ENCODE measurements around the gene MELTF.

Gene MELTF

DNA sequence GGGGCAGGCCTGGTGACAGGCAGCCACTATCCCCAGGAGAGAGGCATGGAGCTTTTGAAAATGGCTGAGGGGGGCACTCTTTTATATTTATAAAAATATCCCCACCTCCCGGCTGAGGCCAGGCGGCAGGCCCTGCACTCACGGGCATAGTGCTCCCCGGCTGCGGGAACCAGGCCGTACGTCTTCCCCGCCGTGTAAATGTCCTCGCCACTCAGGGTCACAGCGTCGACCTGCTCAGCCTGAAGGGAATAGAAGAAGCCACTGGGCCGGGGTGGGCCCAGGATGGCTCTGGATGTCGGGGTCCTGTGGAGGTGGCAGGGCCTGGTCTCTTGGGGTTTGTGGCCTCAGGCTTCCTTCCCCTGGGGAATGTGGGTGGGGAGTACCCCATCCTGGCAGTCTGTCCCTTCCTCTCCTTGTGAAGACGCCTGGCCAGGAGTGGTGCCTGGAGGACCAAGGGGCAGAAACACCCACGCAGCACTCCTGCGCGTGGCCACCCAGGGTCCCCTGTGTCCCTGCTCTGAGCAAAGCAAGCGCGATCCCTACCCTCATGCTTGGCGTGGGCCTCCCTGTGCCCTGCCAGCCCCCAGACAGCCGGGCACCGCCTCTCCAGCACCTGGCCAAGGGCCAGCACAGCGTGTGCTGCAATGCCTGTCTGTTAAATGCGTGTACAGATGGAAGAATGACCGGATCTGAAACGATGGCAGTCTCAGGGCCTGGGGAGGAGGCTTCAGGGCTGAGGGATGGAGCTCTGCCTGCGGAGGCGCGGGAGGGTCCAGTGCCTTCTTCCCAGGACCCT is 18.9 kb downstream of the MELTF start:
- in situ Hi-C loops (cut with MboI; ENCODE audit: low sequenced_read_pairs), result loop anchor here (25.0 kb wide), 2 partner anchors 177 to 502 kb away; no protein-coding TSS in a partner anchor
- Histone ChIP-seq H3K27me3 (ENCODE audit: low read depth) (no peaks in the 10 kb centered on the region), H3K9me3 (no peaks in the 10 kb centered on the region), H3K4me1 (peaks cover 5% of the 10 kb centered on the region), H3K4me3 (no peak overlapping the region), H3K36me3 (replicated peaks) (no peaks in the 10 kb centered on the region)
- no peak for DNase-seq (ENCODE audit: low spot score in 2 of 2)

DNA sequence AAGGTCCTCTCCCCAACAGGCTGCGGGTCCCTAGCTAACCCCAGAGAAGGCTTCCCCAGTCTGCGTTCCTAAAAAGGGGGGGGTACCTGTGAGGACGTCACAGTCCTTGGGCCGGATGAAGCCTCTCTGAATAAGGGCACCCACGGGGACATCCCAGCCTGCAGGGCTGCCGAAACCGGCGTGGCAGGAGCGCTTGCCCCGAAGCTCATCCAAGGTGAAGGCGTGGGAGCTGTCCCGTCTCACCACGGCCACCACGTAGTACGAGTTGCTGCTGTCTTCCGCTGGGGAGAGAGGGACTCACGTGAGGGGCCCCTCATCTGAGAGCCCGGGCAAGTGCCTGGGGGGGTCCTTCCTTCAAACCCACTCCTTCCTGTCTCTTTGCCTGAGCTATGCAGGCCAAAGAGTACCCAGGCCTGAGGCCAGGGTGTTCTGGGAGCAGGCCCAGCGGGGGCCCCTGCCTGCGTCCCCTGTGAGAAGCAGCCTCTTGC is 20.0 kb downstream of the MELTF start:
- no peak for DNase-seq (ENCODE audit: low spot score in 2 of 2)
- H3K4me1 ChIP-seq, result peaks cover 5% of the 10 kb centered on the region
- no peaks in the 10 kb centered on the region for H3K27me3 ChIP-seq (ENCODE audit: low read depth)
- no peaks in the 10 kb centered on the region for H3K36me3 ChIP-seq (replicated peaks)
- H3K4me3 ChIP-seq, result no peak overlapping the region
- in situ Hi-C loops (cut with MboI; ENCODE audit: low sequenced_read_pairs), result loop anchor here (25.0 kb wide), 2 partner anchors 178 to 503 kb away; no protein-coding TSS in a partner anchor
- H3K9me3 ChIP-seq, result no peaks in the 10 kb centered on the region

DNA sequence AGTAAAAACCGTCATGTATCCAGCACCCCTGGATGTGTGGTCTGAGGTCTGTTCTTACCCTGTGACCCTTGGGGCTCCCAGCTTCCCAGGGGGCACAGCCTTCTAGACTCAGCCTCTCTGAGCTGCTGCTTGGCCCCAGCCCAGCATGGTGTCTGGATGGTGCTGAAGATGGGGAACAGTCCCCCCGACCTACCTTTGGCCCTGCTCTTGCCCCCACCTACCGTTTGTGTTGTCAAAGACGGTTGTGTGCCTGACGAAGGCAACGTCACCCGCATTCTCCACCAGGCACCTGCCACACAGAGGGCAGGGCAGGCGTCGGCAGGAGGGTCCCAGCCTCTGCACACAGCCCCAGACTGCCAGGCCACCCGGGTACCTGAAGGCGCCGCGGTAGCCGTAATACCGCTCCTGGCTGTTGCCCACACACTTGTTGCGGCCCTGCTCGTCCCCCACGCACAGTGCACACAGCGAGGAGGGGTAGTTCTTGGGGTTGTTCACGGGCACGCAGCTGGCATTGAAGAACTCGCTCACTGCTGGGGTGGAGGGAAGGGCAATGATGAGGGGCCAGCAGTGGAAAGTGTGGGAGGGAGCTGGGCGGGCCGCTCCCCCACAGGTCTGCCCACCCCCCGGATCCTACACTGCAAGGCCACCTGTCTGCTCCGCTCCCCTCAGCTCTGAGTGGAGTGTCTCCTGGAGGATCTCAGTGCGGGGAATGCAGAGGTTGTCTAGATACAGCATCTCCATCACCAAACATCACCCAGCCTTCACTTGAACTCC is 21.0 kb downstream of the MELTF start:
- DNase-seq (ENCODE audit: low spot score in 2 of 2), result no peak
- Histone ChIP-seq H3K9me3 (no peaks in the 10 kb centered on the region), H3K4me1 (peaks cover 10% of the 10 kb centered on the region), H3K27me3 (ENCODE audit: low read depth) (no peaks in the 10 kb centered on the region), H3K4me3 (no peak overlapping the region), H3K36me3 (replicated peaks) (peaks cover 6% of the 10 kb centered on the region; the same call in 1 of the 2 replicates)
- in situ Hi-C loops (cut with MboI; ENCODE audit: low sequenced_read_pairs), result loop anchor here (25.0 kb wide), 2 partner anchors 179 to 504 kb away; no protein-coding TSS in a partner anchor

DNA sequence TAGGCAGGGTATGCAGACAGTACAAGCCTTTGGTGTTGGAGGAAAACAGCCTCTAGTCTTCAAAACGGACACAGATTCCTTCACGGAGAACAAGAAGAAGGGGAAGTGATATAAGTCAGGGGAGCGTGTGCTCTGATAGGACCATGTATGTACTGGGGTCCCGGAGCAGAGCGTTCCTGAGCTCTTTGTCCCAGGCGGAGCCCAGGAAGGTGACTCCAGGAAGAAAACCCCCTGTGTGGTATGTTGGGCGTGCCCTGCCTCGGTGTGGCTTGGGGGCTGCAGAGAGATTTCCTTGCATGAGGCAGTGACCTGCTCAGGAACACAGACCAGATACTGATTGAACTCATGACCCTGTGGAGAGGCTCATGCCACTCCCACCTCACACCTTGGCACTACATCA is 21.7 kb downstream of the MELTF start:
- Histone ChIP-seq H3K4me1 (peaks cover 11% of the 10 kb centered on the region), H3K27me3 (ENCODE audit: low read depth) (no peaks in the 10 kb centered on the region), H3K9me3 (no peaks in the 10 kb centered on the region), H3K36me3 (replicated peaks) (peaks cover 6% of the 10 kb centered on the region; the same call in 1 of the 2 replicates), H3K4me3 (no peak overlapping the region)
- in situ Hi-C loops (cut with MboI; ENCODE audit: low sequenced_read_pairs), result loop anchor here (25.0 kb wide), 2 partner anchors 179 to 504 kb away; no protein-coding TSS in a partner anchor
- DNase-seq (ENCODE audit: low spot score in 2 of 2), result no peak

DNA sequence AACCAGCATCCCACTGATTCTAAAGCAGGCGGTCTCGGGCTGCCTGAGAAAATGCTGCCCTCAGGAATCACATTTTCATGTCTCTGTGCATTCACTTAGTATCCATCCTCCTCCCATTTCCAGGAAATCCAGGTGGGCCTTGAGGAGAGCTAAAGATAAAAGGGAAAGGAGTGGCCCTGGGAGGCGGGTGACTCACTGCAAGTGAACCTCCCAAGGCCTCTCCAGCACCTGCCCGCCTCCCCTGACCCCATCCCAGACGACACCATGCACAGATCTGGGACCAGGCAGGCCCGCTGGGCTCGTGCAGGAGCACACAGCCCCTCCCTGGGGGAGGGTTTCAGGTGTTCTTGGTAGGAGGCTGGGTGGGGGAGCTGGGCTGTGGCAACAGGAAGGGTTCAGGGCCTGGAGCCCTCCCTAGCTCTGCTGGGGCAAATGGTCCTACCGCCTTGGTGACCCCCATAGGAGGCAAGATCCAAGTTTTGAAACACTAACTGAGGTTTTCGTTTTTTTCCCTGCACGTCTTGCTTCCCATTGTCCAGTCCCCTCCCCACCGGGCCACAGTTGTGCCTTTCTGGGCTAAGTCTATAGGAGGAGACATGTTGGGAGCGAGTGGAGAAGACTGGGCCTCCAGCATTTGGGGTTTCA is 22.2 kb downstream of the MELTF start:
- peaks cover 6% of the 10 kb centered on the region; the same call in 1 of the 2 replicates for H3K36me3 ChIP-seq (replicated peaks)
- in situ Hi-C loops (cut with MboI; ENCODE audit: low sequenced_read_pairs), result loop anchor here (25.0 kb wide), 2 partner anchors 180 to 505 kb away; no protein-coding TSS in a partner anchor
- no peak for DNase-seq (ENCODE audit: low spot score in 2 of 2)
- H3K9me3 ChIP-seq, result no peaks in the 10 kb centered on the region
- peaks cover 7% of the 10 kb centered on the region for H3K4me1 ChIP-seq
- no peaks in the 10 kb centered on the region for H3K27me3 ChIP-seq (ENCODE audit: low read depth)
- no peak overlapping the region for H3K4me3 ChIP-seq

DNA sequence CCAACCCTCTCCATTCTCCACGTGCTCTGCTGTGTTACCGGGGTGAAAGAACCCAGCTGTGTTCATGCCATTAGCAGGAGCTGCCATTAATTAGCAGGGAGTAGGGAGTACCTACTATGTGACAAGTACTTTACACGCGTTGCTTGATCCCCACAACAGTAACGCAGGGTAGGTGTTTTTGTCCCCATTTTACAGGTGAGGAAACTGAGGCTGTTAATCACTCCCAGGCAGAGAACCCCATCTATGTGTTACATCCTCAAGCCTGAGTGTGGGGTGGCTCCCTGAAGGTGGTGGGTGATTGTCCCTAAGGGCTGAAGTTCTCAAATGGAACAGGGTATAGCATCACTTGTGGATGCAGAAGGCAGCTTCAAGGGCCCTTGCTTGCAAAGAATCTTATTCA is 22.8 kb downstream of the MELTF start:
- no peaks in the 10 kb centered on the region for H3K27me3 ChIP-seq (ENCODE audit: low read depth)
- no peak overlapping the region for H3K4me3 ChIP-seq
- H3K9me3 ChIP-seq, result no peaks in the 10 kb centered on the region
- H3K4me1 ChIP-seq, result peaks cover 7% of the 10 kb centered on the region
- DNase-seq (ENCODE audit: low spot score in 2 of 2), result no peak
- in situ Hi-C loops (cut with MboI; ENCODE audit: low sequenced_read_pairs), result loop anchor here (25.0 kb wide), 2 partner anchors 180 to 505 kb away; no protein-coding TSS in a partner anchor
- peaks cover 6% of the 10 kb centered on the region; the same call in 1 of the 2 replicates for H3K36me3 ChIP-seq (replicated peaks)

DNA sequence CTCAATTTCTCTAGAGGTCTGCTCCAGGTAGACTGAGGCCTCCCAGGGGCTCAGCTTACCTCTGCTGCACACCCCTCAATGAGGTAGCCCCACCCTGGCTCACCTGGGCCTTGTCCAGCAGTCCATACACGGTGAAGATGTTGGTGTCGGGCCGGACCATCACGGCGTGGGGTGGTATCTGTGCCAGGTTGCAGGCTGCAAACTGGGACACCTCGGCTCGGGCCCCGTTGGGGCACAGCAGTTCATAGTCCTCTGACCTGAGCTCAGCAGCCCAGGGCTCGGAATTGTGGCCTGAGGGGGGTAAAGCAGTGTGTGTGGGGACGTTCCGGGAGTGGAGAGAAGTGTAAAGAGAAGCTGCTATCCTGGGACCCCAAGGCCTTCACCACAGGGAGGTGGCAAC is 23.2 kb downstream of the MELTF start:
- H3K4me3 ChIP-seq, result no peak overlapping the region
- peaks cover 6% of the 10 kb centered on the region; the same call in 1 of the 2 replicates for H3K36me3 ChIP-seq (replicated peaks)
- peaks cover 7% of the 10 kb centered on the region for H3K4me1 ChIP-seq
- no peaks in the 10 kb centered on the region for H3K27me3 ChIP-seq (ENCODE audit: low read depth)
- in situ Hi-C loops (cut with MboI; ENCODE audit: low sequenced_read_pairs), result loop anchor here (25.0 kb wide), 2 partner anchors 181 to 506 kb away; no protein-coding TSS in a partner anchor
- no peaks in the 10 kb centered on the region for H3K9me3 ChIP-seq
- no peak for DNase-seq (ENCODE audit: low spot score in 2 of 2)

DNA sequence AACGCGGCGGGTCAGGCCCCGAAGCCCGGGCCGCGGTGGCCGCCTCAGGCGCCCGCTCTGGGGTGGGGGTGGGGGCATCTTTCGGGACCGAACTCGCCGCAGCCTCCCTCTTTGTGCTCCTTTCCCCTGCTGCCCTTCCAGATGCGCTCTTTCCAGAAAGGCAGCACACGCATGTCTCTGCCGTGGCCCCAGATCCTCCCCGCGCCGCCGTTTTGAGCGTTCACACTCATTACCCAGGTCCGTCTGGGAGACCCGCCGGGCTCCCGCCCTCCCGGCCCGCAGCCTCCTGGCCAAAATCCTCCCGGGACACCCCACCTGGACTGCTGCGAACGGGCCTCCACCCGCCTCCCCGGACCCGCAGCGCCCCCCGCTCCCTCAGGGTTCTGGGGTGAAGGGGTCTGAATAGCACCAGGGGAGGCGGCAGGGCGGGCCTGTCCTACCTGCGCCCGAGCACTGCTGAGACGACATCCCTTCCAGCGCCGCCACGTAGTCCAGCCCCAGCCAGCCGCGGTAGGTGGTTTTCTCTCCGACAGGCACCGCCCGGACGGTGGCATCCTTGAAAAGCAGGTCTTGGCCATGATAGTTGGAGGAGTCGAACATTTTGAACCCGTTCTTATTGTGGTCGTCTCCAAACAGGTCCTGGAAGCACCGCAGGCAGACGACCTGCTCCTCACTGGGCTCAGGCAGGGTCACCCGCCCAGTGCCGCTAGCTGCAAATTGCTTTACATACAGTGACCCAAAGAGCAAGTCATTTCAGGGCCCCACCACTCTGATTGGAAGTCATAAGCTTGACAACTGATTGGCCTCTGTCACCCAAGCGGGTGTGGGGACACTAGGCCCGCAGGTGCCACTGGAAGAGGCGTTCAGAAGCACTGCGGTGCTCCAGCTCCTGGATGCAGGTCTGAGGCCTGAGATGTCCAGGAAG is 25.9 kb downstream of the MELTF start:
- DNase-seq (ENCODE audit: low spot score in 2 of 2), result peak in 1 of 2 experiments; percentile 48
- in situ Hi-C loops (cut with MboI; ENCODE audit: low sequenced_read_pairs), result loop anchor here (25.0 kb wide), 2 partner anchors 184 to 509 kb away; no protein-coding TSS in a partner anchor
- H3K4me1 ChIP-seq, result peaks cover 7% of the 10 kb centered on the region
- H3K27me3 ChIP-seq (ENCODE audit: low read depth), result no peaks in the 10 kb centered on the region
- H3K36me3 ChIP-seq (replicated peaks), result peaks cover 6% of the 10 kb centered on the region; the same call in 1 of the 2 replicates
- H3K4me3 ChIP-seq, result peak overlapping the region; percentile 33
- no peaks in the 10 kb centered on the region for H3K9me3 ChIP-seq

DNA sequence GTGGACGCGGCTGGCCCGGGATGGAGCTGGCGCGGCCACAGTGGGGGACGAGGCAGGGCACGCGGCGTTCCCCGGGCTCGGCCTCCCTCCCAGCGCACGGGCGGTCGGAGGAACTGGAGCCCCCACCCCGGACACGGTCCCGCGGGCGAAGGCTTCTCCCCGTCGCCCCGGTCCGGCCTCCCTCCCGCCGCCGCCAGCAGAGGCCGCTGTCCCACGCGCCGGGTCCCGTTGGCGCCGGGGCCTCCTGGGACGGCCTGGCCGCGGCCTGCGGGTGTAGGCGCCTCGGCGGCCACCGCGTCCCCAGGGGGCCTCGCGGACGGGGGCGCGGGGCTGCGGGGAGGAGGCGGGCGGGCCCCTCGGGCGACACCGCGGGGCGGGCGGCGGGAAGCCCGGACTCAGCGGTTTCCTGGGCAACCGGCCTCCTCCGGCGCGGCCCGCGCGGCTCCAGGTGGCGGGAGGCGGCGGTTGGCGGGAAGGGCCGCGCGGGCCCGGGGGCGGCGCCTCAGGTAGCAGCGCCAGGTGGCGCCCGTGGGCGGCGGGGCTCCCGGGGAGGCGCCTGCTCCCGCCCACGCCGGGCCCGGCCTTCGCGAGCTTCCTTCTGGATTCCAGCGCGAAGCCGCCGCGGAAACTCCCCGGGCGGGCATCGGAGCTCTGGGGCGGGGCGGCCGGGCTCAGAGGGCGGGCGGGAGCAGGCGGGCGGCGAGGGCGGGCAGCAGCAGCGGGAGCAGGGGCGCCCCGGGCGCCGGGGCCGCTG is 26.7 kb downstream of the MELTF start:
- peak; percentile 64 to 84 for DNase-seq (ENCODE audit: low spot score in 2 of 2)
- Histone ChIP-seq H3K4me3 (peak overlapping the region; percentile 33), H3K36me3 (replicated peaks) (peaks cover 6% of the 10 kb centered on the region; the same call in 1 of the 2 replicates), H3K9me3 (no peaks in the 10 kb centered on the region), H3K27me3 (ENCODE audit: low read depth) (no peaks in the 10 kb centered on the region), H3K4me1 (peaks cover 7% of the 10 kb centered on the region)
- in situ Hi-C loops (cut with MboI; ENCODE audit: low sequenced_read_pairs), result loop anchor here (25.0 kb wide), 2 partner anchors 184 to 509 kb away; no protein-coding TSS in a partner anchor

DNA sequence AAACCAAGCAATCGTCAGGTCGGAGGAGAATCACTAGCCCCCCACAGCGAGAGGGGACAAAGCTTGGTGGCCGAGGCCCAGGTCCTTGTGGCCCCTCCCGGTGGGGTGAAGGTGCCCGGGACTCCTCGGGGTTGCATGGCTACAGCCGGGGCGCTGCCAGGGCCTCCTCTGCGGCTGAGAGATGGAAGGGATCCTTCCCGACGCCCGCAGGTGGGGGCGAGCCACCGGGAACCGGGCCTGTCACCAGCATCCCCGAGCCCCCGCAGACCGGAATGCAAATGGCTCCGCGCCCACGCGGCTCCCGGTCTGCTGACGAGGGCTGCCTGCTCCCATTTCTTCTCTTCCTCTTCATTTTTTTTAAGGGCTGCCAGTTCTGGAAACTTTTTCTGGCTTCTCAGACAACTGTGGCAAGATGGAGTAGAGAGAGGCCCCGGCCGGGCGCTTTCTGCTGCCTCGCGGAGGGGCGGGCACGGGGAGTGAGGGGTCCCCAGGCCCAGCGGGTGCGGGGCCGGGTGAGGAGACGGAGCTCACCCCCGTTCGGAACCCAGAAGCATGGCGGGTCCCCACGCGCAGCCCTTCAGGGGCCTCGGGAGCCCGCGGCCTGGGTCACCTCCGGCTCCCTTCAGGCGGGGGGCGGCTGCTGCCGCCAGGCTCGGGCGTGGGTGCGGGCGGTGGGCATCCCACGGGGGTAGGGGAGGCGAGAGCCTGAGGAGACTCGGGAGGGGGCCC is 27.5 kb downstream of the MELTF start:
- Histone ChIP-seq H3K9me3 (no peaks in the 10 kb centered on the region), H3K4me3 (no peak overlapping the region), H3K27me3 (ENCODE audit: low read depth) (no peaks in the 10 kb centered on the region), H3K4me1 (peaks cover 7% of the 10 kb centered on the region), H3K36me3 (replicated peaks) (peaks cover 6% of the 10 kb centered on the region; the same call in 1 of the 2 replicates)
- in situ Hi-C loops (cut with MboI; ENCODE audit: low sequenced_read_pairs), result loop anchor here (25.0 kb wide), 2 partner anchors 185 to 510 kb away; no protein-coding TSS in a partner anchor
- DNase-seq (ENCODE audit: low spot score in 2 of 2), result no peak

Data from HAP-1 (cell line).